Omental fat pad (tissue), 4 donors: ENCODE measurements around the gene IFIT1. TPM values are rescaled to one million over a fixed set of nuclear protein-coding genes. Genes with fewer than 3 reads are reported as not detected.

Experiments used
- ATAC-seq: fragments of 150-250 bp; one replicate; pipeline ENCODE4 v1.9.1; 2016; ENCODE audit warnings: mild to moderate bottlenecking, moderate library complexity; ENCODE audit not compliant: low FRiP score
- DNase-seq: peaks from one replicate; pipeline ENCODE4 v3.0.0-alpha.2; 2019; ENCODE audit warnings: low spot score
- total RNA-seq, 4 donors: library from RNA; depleted of rRNA; stranded (reverse); fragments of >200 nt; gene quantifications; one replicate each; pipeline ENCODE4 v1.1.0, GENCODE V29; 2016
- TF ChIP-seq, protein P1 (sequence below), 3 donors: fragments of 450-650 bp; IDR thresholded peaks; one replicate each; pipeline ENCODE4 v1.5.1; 2016 to 2017; ENCODE audit warnings: antibody characterized with exemption in 3 of 3, mild to moderate bottlenecking in 3 of 3, moderate library complexity in 2 of 3

The IFIT1 gene
- total RNA-seq, 4 donors from 2014 or later = 8.1 to 30.9 (median 11.6) TPM

GRCh38 chr10:89368129-89368528 lies 24.3 kb upstream of the IFIT1 start:
- TF ChIP-seq, protein P1, sequence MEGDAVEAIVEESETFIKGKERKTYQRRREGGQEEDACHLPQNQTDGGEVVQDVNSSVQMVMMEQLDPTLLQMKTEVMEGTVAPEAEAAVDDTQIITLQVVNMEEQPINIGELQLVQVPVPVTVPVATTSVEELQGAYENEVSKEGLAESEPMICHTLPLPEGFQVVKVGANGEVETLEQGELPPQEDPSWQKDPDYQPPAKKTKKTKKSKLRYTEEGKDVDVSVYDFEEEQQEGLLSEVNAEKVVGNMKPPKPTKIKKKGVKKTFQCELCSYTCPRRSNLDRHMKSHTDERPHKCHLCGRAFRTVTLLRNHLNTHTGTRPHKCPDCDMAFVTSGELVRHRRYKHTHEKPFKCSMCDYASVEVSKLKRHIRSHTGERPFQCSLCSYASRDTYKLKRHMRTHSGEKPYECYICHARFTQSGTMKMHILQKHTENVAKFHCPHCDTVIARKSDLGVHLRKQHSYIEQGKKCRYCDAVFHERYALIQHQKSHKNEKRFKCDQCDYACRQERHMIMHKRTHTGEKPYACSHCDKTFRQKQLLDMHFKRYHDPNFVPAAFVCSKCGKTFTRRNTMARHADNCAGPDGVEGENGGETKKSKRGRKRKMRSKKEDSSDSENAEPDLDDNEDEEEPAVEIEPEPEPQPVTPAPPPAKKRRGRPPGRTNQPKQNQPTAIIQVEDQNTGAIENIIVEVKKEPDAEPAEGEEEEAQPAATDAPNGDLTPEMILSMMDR (IDR thresholded peaks at IDR 0.05) = no peak
- no peak for ATAC-seq
- no peak for DNase-seq

DNA sequence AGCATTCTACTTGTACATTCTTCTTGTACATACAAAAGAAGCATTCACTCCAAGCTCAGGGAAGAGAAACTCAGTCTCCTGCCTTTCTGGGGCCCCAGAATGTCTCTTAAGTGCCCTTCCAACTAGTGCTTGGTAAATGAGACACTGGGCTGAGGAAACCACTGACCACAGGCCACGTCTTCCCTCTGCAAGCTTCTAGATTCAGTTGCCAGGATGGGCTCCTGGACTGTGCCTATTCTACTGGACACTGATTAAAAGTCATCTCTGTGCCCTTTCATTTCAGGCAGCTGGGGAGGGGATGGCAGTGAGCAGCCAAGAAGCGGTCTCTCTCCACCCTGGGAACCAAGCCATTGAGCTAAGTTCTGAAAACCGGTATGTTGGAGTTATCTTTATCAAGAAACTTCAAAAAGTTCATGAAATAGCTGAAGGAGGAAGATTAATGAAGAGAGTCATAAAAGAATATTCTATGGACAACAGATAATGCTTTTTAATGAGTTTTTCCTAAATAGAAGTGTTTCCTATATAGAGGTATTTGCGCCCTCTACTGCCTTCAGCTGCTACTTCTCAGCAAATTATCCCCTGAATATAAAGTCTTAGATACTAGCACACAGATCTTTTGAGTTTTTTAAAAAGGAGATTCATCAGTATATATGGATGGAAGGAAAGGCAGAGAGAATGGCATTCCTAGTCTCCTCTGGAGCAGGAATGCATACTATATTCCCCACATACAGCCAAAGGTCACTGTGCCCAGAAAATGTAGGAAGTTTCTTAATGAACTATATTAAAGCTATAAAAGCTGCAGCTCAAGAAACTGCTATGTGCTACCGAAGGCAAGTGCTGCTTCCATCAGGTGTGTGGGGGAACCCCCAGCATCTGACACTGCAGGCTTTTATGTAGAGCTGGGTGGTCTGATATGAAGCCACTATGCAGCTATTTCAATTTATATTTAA lies 23.0 kb upstream of the IFIT1 start:
- ATAC-seq (peak; percentile 75), DNase-seq (no peak)
- TF ChIP-seq, protein P1 (IDR thresholded peaks at IDR 0.05) = no peak

DNA sequence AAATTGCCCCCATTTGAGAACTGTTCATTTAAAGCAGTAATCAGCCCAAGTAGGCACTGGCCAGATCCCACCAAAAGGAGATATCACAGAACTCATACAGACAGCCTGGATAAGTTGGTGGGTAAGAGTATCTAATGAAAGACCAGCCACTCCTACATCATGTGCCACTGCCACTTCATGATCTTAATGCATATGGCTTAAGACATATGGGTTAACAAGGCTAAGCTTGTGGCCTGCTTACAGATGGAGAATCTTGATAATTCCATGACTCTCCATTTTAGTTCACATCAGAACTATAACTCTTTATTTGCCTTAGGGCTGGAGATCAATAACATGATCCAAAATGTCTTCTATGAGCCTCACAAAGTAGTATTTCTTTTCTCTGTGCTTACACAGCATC lies 21.3 kb upstream of the IFIT1 start:
- DNase-seq (no peak), ATAC-seq (no peak)
- TF ChIP-seq, protein P1 (IDR thresholded peaks at IDR 0.05) = no peak

DNA sequence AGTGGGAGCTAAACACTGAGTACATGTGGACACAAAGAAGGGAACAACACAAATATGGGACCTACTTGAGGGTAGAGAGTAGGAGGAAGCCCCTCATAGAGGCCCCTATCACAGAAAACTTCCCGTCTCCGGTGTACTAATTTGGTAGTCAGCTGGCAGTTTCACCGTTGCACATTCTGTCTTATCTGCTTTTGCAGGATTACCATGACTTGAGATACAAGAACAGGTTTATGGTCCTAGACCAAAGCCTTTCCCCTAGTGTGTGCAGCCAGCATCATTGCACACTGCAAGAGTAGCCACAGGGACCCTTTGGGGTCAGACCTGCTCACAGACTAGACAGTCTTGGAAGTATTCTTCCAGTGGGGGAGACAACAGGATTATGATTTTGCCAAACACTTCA lies 20.4 kb upstream of the IFIT1 start:
- DNase-seq = no peak
- no peak for ATAC-seq
- TF ChIP-seq, protein P1 (IDR thresholded peaks at IDR 0.05) = no peak

GRCh38 chr10:89373916-89374711 lies 18.3 kb upstream of the IFIT1 start:
- DNase-seq (no peak), ATAC-seq (peak; percentile 92)
- TF ChIP-seq, protein P1 (IDR thresholded peaks at IDR 0.05) = no peak

GRCh38 chr10:89374713-89375141 lies 17.7 kb upstream of the IFIT1 start:
- TF ChIP-seq, protein P1 (IDR thresholded peaks at IDR 0.05) = no peak
- peak; percentile 20 for ATAC-seq
- no peak for DNase-seq
